GM08714 (cell line): ENCODE data around the gene P2RX2.

Experiments used
- H3K4me3 ChIP-seq: fragments of 200-500 bp; sonication (Bioruptor generic); 2 replicates; pipeline ENCODE4 v1.5.1; 2014; ENCODE audit warnings: mild to moderate bottlenecking, low read length, inconsistent platforms
- ZNF274 ChIP-seq: IDR thresholded peaks from 2 replicates; pipeline ENCODE4 v1.6.1; 2012; ENCODE audit warnings: mild to moderate bottlenecking, low read depth, low read length

Gene P2RX2

DNA sequence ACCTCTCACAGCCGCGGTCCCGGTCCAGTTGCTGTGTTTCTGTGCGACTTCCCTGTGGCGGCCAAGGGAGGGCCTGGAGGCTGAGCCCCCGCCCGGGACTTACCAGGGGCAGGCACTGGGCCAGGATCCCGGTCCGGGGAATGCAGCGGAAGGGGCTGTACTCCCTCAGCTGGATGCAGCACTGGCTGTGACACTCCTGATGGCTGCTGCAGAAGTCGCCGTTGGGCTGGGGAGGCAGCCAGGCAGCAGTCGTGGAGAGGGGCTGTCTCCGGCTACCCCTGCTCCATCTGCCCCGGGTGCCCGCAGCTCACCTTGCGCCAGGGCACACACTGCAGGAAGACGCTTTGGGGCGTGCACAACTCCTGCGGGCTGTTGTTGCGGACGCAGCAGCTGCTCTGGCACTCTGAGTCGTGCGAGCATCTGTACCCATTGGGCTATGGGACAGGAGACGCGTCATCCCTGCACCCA lies 14.4 kb upstream of the P2RX2 start:
- H3K4me3 ChIP-seq: no peak overlapping the region
- TF ChIP-seq ZNF274: no peak

DNA sequence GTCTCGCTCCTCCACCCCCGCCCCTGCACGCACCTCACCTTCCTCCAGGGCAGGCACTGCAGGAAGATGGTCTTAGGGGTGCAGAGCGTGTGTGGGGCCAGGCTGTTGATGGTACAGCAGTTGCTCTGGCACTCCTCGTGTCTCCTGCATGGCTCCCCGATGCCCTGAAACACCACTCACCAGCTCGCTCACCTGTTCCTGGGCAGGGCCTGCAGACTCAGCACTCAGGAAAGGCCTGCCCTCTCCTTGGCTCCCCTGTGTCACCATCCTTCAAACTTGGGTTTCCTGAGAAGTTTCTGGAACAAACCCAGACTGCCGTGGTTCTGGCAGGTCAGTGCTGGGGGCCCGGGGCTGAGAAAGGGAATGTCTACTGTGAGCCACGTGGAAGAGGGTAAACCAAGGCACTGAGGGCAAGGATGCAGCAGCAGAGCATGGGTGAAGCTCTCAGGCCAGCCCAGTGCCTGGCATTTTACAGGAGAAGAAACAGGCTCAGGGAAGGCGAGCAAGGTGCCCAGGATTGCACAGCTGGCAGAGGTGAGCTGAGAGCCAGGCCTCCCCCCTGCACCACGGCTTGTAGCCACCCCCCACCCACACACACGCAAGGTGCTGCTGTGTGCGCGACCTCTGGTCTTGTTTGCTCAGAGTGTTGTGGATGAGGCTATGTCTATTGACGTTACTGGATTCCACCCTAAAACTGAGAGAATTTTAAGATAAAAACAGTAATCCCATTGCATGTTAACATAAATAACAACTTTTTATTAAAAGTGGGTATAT lies 13.7 kb upstream of the P2RX2 start:
- H3K4me3 ChIP-seq: no peak overlapping the region
- TF ChIP-seq ZNF274: no peak

DNA sequence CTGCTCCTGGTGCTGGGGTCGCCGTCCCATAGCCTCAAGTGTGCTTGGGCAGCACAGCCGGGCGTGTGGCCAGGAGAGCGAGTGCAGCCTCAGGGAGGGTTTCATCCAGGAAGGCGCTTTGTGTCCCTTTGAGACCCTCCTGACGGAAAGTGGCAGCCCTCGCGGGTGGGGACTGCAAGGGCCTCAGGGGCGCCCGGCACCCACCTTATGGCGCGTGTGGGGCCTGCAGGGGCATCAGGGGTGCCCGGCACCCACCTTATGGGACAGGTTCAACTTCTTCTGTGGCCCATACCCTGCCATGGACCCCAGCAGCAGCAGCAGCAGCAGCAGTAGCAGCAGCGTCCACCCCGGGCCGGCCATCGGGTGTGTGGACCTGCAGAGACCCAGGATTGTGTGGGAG lies 12.7 kb upstream of the P2RX2 start:
- TF ChIP-seq ZNF274: no peak
- H3K4me3 ChIP-seq: no peak overlapping the region

DNA sequence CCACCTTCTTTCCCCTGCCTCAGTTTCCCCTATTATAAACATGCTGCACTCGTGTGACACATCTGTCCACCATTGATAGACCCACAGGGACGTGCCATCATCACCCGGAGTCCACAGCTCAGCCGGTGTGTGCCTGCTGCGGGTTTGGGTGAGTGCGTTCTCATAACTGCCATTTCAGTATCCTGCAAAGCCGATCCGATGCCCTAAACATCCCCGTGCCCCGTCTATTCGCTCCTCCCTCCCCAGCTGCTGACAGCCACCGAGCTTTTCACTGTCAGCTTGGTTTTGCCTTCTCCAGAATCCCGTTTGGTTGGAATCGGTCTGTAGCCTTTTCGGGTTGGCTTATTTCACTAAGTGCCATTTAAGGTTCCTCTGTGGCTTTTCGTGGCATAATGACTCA lies 12.1 kb upstream of the P2RX2 start:
- TF ChIP-seq ZNF274: no peak

DNA sequence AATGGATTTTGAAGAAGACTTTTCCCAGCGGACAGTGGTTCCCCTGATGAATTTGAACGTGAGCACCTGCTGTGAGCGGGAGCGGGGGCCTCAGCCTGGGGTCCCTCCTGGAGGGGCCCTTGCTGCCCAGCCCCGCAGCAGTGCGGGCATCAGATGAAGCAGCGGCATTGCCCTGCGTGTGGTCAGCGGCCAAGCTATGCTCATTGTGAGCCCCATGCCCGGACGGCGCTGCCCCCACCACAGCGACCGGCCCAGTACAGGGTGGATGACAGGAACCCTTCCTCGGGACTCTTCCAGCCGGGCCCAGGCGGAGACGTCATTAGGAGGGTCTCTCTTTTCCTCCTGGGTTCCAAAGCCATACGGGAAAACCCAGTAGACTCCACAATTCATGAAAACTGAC lies 11.6 kb upstream of the P2RX2 start:
- TF ChIP-seq ZNF274: no peak
- H3K4me3 ChIP-seq: no peak overlapping the region

More for the DNA sequence above, 12.1 kb upstream of the P2RX2 start:
- H3K4me3 ChIP-seq: no peak overlapping the region

DNA sequence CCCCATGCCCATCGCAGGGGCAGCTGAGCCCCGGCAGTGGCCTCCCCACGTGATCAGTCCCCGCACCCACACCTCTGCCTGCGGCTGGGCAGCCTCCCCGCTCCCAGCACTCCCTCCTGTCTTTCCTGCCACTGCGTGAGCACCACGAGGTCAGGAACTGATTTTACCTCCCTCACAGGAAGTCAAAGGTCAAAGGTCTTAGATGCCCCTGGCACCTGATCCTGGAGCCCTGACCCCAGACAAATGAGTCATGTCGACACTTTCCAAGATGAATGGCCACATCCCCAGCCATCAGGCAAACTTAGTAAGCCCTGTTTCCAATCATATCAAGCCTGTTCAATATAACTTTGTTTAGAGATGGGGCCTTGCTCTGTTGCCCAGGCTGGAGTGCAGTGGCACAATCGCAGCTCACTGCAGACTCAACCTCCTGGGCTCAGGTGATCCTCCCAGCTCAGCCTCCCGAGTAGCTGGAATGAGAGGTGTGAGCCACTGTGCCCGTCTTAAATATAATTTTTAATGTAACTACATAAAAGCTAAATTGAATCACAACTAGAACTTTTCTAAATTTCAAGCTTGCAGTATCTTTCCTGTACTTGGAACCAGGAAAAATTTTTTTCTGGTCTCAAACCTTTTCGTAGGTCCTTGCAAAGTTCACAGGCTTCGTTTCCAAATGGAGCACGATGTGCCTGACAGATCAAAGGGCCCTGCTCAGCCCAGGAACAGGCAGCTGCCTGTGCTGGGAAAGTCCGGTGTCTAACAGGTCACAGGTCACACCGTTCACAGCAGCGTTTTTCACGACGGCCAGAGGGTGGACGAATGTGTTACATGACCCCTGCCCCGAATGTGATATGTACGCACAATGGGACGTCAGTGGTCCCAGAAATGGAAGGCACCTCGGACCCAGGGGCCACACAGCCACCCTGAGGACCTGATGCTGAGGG lies 10.1 kb upstream of the P2RX2 start:
- H3K4me3 ChIP-seq: no peak overlapping the region
- no peak for TF ChIP-seq ZNF274

DNA sequence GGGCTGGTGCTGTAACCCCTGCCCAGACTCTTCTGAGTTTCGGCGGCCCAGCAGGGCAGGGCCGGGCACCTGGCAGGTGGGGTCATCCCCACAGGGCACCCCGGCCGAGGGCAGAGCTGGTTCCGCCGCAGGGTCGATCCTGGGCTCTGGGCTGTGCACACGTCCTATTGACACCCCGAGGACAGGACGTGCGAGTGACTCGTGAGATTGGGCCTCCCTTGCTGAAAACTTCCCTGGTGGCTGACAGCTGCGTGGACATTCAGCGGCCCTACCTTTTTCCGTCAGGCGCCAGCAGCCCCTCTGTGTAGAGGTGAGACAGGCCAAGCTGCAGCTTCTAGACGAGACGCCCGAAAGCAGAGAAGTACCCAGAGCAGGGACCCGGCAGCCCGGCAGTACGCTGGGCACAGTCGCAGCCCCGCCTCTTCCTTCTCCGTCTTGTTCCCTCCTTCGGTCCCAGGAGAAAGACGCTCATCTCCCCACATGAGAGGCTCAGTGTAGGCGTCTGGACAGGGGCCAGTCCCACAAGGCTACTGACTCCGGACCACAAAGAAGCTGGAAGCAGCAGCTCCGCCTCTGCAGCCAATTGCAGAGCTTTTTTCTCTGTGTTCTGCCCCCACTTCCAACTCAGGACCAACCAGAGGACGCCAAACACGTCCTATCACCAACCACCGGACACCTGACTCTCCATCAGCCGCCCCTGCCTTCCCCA lies 8.4 kb upstream of the P2RX2 start, which contains the start of gene LRCOL1:
LRCOL1 (minus strand) TSS at position 532 of the 709 bp plus-strand sequence. CDS start 4,331 bp downstream, outside the sequence.
- no peak within 1 kb of the TSS for H3K4me3 ChIP-seq
- no peak for TF ChIP-seq ZNF274

DNA sequence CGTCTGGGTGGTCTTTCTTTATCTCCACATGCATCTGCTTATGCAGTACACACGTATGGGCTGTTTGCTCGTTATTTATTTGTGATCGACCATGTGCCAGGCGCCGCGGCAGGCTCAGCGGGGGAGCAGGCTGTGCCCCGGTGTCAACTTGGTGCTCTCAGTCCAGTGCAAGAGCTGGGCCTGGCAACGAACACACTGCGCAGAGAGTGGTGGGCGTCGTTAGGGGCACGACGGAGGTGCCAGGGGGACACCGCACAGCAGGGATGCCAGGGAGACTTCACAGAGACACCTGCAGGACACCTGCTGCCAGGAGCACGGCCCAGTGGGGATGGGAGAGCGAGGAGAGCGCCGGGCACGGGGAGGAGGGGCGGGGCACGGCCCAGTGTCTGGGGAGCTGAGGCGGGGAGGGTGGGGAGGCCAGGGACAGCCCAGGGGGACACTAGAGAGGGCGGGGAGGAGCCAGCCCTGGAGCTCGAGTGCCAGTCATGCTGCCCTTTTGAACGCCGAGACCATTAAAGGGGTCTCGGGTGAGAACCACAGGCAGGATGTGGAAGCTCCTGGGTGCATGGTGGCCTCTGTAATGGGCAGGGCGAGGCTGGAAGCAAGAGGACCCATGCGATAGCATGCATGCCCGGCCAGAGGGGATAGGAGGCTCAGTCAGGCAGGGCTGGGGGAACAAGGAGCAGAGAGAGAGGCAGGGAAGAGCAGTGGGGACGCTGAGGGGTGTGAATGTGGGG lies 7.5 kb upstream of the P2RX2 start:
- no peak overlapping the region for H3K4me3 ChIP-seq
- TF ChIP-seq ZNF274: no peak

DNA sequence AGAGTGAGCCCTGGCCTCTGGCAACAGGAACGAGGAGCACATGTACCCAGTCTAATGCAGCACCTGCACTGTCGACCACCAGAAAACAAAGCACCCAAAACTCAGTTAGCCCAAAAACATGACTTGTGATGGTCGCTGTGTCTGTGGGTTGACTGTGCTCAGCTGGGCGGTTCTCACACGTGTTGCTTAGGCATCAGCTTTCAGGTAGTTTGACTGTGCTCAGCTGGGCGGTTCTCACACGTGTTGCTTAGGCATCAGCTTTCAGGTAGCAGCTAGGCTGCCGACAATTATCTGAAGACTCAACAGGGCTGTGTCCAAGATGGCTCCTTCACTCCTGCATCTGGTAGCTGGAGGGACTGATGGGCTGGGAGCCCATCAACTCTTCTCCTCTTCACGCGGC lies 7.0 kb upstream of the P2RX2 start:
- TF ChIP-seq ZNF274: no peak

DNA sequence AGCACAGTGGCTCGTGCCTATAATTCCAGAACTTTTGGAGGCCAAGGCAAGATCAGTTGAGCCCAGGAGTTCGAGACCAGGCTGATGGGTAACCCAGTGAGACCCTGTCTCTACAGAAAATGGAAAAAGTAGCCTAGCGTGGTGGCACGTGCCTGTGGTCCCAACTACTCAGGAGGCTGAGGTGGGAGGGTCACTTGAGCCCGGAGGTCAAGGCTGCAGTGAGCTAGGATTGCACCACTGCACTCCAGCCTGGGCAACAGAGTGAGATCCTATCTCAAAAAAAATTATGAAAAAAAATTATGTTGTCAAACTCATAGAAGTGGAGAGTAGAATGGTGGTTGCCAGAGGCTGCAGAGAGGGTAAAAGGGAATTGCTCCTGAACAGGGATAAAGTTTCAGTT lies 4.5 kb upstream of the P2RX2 start:
- H3K4me3 ChIP-seq: no peak overlapping the region
- TF ChIP-seq ZNF274: no peak

More for the DNA sequence above, 7.0 kb upstream of the P2RX2 start:
- no peak overlapping the region for H3K4me3 ChIP-seq

DNA sequence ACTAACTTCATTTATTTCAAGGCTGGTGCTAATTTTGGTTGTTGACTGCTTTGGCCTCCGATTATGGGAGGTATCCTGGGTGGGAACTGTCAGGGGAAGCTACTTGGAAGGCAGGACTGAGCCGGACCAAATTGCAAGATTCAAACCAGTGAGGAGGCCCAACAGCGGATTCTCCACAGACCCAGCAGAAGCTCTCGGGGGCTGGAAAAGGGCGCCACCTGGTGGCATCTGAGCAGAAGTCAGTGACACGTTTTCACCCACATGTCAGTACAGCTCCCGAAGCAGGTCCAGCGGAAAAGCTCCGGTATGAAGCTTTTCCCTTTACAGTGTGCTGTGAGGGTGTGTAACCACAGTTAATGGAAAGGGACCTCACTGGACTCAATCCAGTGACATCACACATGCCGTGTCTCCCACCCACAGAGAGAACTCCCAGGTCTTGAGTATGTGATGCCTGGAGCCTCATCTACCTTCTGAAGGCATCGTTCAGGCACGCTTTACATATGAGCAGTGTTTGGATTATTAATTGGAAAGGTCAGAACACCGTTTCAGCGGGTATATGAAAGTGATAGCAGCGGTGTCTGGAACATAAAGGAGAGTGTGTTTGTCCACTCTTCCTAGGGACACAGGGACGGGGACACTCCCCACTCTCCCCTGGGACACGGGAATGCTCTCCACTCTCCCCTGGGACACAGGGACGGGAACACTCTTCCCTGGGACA lies 3.6 kb upstream of the P2RX2 start:
- no peak overlapping the region for H3K4me3 ChIP-seq
- no peak for TF ChIP-seq ZNF274

DNA sequence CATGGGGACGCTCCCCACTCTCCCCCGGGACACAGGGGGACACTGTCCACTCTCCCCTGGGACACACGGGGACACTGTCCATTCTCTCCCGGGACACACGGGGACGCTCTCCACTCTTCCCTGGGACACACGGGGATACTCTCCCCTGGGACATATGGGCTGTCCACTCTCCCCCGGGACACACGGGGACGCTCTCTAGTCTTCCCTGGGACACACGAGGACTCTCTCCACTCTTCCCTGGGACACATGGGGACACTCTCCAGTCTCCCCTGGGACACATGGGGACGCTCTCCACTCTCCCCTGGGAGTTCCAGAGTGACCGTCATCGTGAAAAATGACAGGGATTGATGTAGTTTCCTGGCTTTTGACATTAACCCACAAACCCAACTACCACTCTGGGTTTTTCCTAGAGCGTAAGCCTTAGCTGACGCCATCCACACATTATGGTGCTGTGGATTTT lies 3.0 kb upstream of the P2RX2 start:
- no peak for TF ChIP-seq ZNF274
- no peak overlapping the region for H3K4me3 ChIP-seq
